H1 (cell line): ENCODE data around the gene URM1. TPM values are rescaled to one million over a fixed set of nuclear protein-coding genes. Genes with fewer than 3 reads are reported as not detected.

ENCODE experiments used
- CTCF ChIA-PET: fragments of 300-600 bp; sonication (Branson Sonifier 250); formaldehyde crosslinking; loops from one replicate; lab custom pipeline; 2021; ENCODE audit not compliant: partially characterized antibody; lab: Charles Lee
- POLR2A ChIA-PET: fragments of 300-600 bp; sonication (Branson Sonifier 250); formaldehyde crosslinking; loops from one replicate; lab custom pipeline; 2021; ENCODE audit warnings: inconsistent platforms; ENCODE audit not compliant: partially characterized antibody; lab: Charles Lee
- DNase-seq, 2 experiments: peaks; one replicate each; pipeline versions ENCODE4 v3.0.0 to v3.0.0-alpha.2; 2010 to 2022; ENCODE audit warnings: low spot score in 2 of 2, low read depth in 1 of 2, mixed read lengths in 1 of 2
- FAIRE-seq: peaks from 2 replicates; lab custom pipeline; 2011; peaks lifted over from hg19 to GRCh38; lab: Jason Lieb, UNC
- H2AFZ ChIP-seq: 2 replicates; pipeline ENCODE4 v1.8.1; 2012; ENCODE audit warnings: low read length, inconsistent platforms
- H2AK5ac ChIP-seq: 2 replicates; pipeline ENCODE4 v1.6.1; 2013; ENCODE audit warnings: low read depth, low read length
- H2BK120ac ChIP-seq: replicated peaks from 2 replicates; pipeline ENCODE3; 2013; ENCODE audit warnings: low read depth, low read length, inconsistent platforms
- H2BK12ac ChIP-seq: 2 replicates; pipeline ENCODE4 v1.6.1; 2013; ENCODE audit warnings: low read depth, low read length
- H2BK15ac ChIP-seq: 2 replicates; pipeline ENCODE4 v1.6.1; 2013; ENCODE audit warnings: low read length
- H2BK20ac ChIP-seq: 2 replicates; pipeline ENCODE4 v1.6.1; 2013; ENCODE audit warnings: low read length
- H2BK5ac ChIP-seq: 2 replicates; pipeline ENCODE4 v1.6.1; 2013; ENCODE audit warnings: low read depth, low read length
- H3K14ac ChIP-seq: 2 replicates; pipeline ENCODE4 v1.6.1; 2013; ENCODE audit warnings: inconsistent platforms; ENCODE audit not compliant: insufficient read length
- H3K18ac ChIP-seq: 2 replicates; pipeline ENCODE4 v1.6.1; 2013; ENCODE audit warnings: low read length; ENCODE audit errors: extremely low read depth
- H3K23ac ChIP-seq: 2 replicates; pipeline ENCODE4 v1.6.1; 2013; ENCODE audit warnings: inconsistent platforms; ENCODE audit not compliant: insufficient read length
- H3K23me2 ChIP-seq: 2 replicates; pipeline ENCODE4 v1.6.1; 2013; ENCODE audit warnings: low read depth, low read length
- H3K27ac ChIP-seq: 2 replicates; pipeline ENCODE4 v1.6.1; 2011; ENCODE audit warnings: low read depth, low read length, inconsistent platforms
- H3K27me3 ChIP-seq, 4 experiments: replicated peaks in 1 of 4; 1 replicate in 1 of 4; 2 replicates in 3 of 4; pipeline versions ENCODE4 v1.6.1 to v1.8.1; 2011 to 2013; ENCODE audit warnings: low read length in 3 of 4, mild to moderate bottlenecking in 3 of 4, inconsistent platforms in 2 of 4, mixed read lengths in 2 of 4, moderate library complexity in 1 of 4; ENCODE audit not compliant: control insufficient read depth in 3 of 4, insufficient read depth in 3 of 4; ENCODE audit errors: extremely low read depth in 1 of 4
- H3K36me3 ChIP-seq, 4 experiments: 2 replicates each; pipeline versions ENCODE4 v1.6.1 to v1.8.1; 2011 to 2013; ENCODE audit warnings: mild to moderate bottlenecking in 4 of 4, low read length in 3 of 4, moderate library complexity in 2 of 4, control low read depth in 1 of 4, inconsistent platforms in 1 of 4; ENCODE audit not compliant: insufficient read depth in 4 of 4, control insufficient read depth in 2 of 4
- H3K4ac ChIP-seq: replicated peaks from 2 replicates; pipeline ENCODE3; 2013; ENCODE audit warnings: low read length, low read depth, mixed read lengths, inconsistent platforms; ENCODE audit not compliant: insufficient read length
- H3K4me1 ChIP-seq, 4 experiments: replicated peaks in 1 of 4; 1 replicate in 1 of 4; 2 replicates in 3 of 4; pipeline versions ENCODE4 v1.6.1 to v1.8.1; 2011 to 2013; ENCODE audit warnings: low read length in 3 of 4, inconsistent platforms in 2 of 4, mixed read lengths in 1 of 4; ENCODE audit not compliant: insufficient read depth in 4 of 4, control insufficient read depth in 3 of 4
- H3K4me2 ChIP-seq, 2 experiments: 2 replicates each; pipeline versions ENCODE4 v1.6.1 to v1.8.1; 2011 to 2013; ENCODE audit warnings: low read depth in 2 of 2, low read length in 2 of 2, control low read depth in 1 of 2, inconsistent platforms in 1 of 2, mild to moderate bottlenecking in 1 of 2; ENCODE audit not compliant: insufficient read depth in 1 of 2
- H3K4me3 ChIP-seq, 4 experiments: fragments of 200-600, 300-600 bp in 1 of 4; sonication (generic), shearing (Covaris generic), sonication (Bioruptor Twin) in 1 of 4; 2 replicates each; pipeline versions ENCODE4 v1.5.1 to v1.8.1; 2011 to 2016; ENCODE audit warnings: low read length in 4 of 4, low read depth in 3 of 4, control low read depth in 2 of 4, inconsistent platforms in 2 of 4, mild to moderate bottlenecking in 2 of 4, mixed read lengths in 1 of 4, moderate library complexity in 1 of 4; ENCODE audit not compliant: insufficient read depth in 2 of 4; ENCODE audit errors: extremely low read depth in 1 of 4
- H3K56ac ChIP-seq: replicated peaks from 2 replicates; pipeline ENCODE3; 2013; ENCODE audit warnings: low read depth, mild to moderate bottlenecking, mixed read lengths, low read length, inconsistent platforms; ENCODE audit not compliant: insufficient read length
- H3K79me1 ChIP-seq: 2 replicates; pipeline ENCODE4 v1.6.1; 2013; ENCODE audit warnings: low read depth, low read length, control low read depth
- H3K79me2 ChIP-seq, 2 experiments: 2 replicates each; pipeline versions ENCODE4 v1.6.1 to v1.8.1; 2012 to 2013; ENCODE audit warnings: low read length in 2 of 2, mild to moderate bottlenecking in 2 of 2, inconsistent platforms in 1 of 2; ENCODE audit not compliant: insufficient read depth in 2 of 2, control insufficient read depth in 1 of 2
- H3K9ac ChIP-seq, 4 experiments: replicated peaks in 1 of 4; 1 replicate in 1 of 4; 2 replicates in 3 of 4; pipeline versions ENCODE4 v1.6.1 to v1.8.1; 2011 to 2013; ENCODE audit warnings: low read depth in 3 of 4, low read length in 3 of 4, control low read depth in 2 of 4, mild to moderate bottlenecking in 2 of 4, moderate library complexity in 2 of 4, inconsistent platforms in 1 of 4; ENCODE audit errors: extremely low read depth in 1 of 4
- H3K9me3 ChIP-seq, 2 experiments: 2 replicates each; pipeline versions ENCODE4 v1.6.1 to v1.8.1; 2012 to 2013; ENCODE audit warnings: mild to moderate bottlenecking in 2 of 2, moderate library complexity in 2 of 2, control low read depth in 1 of 2, inconsistent platforms in 1 of 2, low read depth in 1 of 2, low read length in 1 of 2, mixed read lengths in 1 of 2; ENCODE audit not compliant: insufficient read depth in 2 of 2
- H4K20me1 ChIP-seq, 2 experiments: replicated peaks in 1 of 2; 2 replicates each; pipeline versions ENCODE3 to v1.8.1; 2011 to 2013; ENCODE audit warnings: inconsistent platforms in 2 of 2, low read length in 2 of 2, mild to moderate bottlenecking in 1 of 2; ENCODE audit not compliant: insufficient read depth in 2 of 2, control insufficient read depth in 1 of 2
- H4K5ac ChIP-seq: 2 replicates; pipeline ENCODE4 v1.6.1; 2013; ENCODE audit warnings: low read length, low read depth, mixed read lengths, inconsistent platforms; ENCODE audit not compliant: insufficient read length
- H4K8ac ChIP-seq: 2 replicates; pipeline ENCODE4 v1.8.0; 2013; ENCODE audit warnings: mild to moderate bottlenecking, moderate library complexity, low read length, inconsistent platforms; ENCODE audit not compliant: insufficient read depth; ENCODE audit errors: extremely low read depth
- H4K91ac ChIP-seq: replicated peaks from 2 replicates; pipeline ENCODE3; 2013; ENCODE audit warnings: low read length, mixed read lengths, inconsistent platforms; ENCODE audit not compliant: insufficient read length
- BCL11A ChIP-seq, 2 experiments: IDR thresholded peaks; one replicate each; pipeline ENCODE4 v1.6.1; 2011; ENCODE audit warnings: low read depth in 2 of 2, low read length in 2 of 2, mild to moderate bottlenecking in 2 of 2
- KDM4A ChIP-seq: IDR thresholded peaks from one replicate; pipeline ENCODE4 v1.7.1; 2012; ENCODE audit warnings: low read depth, mild to moderate bottlenecking, moderate library complexity, low read length, inconsistent platforms; ENCODE audit not compliant: severe bottlenecking
- POU5F1 ChIP-seq: IDR thresholded peaks from 2 replicates; pipeline ENCODE4 v1.6.1; 2011; ENCODE audit warnings: low read depth, mild to moderate bottlenecking, low read length, moderate library complexity
- SIX5 ChIP-seq: IDR thresholded peaks from 2 replicates; pipeline ENCODE4 v1.6.1; 2011; ENCODE audit warnings: mild to moderate bottlenecking, low read depth, low read length
- SP1 ChIP-seq: IDR thresholded peaks from 2 replicates; pipeline ENCODE4 v1.6.1; 2011; ENCODE audit warnings: low read depth, low read length
- ZNF274 ChIP-seq: IDR thresholded peaks from 2 replicates; pipeline ENCODE4 v1.7.0; 2012; ENCODE audit warnings: low read length, borderline replicate concordance; ENCODE audit errors: extremely low read depth
- WGBS, 2 experiments: shearing (Covaris generic) in 1 of 2; methylation state at CpG; one replicate each; pipeline versions ENCODE4 v1.1.6 to v1.1.7; 2013 to 2015; ENCODE audit warnings: low lambda C conversion rate in 2 of 2, mixed read lengths in 2 of 2, inconsistent platforms in 1 of 2, low coverage in 1 of 2, missing lambda C conversion rate in 1 of 2; ENCODE audit not compliant: insufficient replicate concordance in 2 of 2, insufficient coverage in 1 of 2, insufficient read length in 1 of 2; ENCODE audit errors: extremely low coverage in 1 of 2, missing lambda C conversion rate in 1 of 2; 5-methylcytosine and 5-hydroxymethylcytosine counted together
- polyA plus RNA-seq, 7 experiments: library from polyadenylated mRNA; depleted of rRNA in 3 of 7; stranded (reverse) in 5 of 7; unstranded in 2 of 7; fragments of >200 nt in 5 of 7; fragments of 200-250 nt in 2 of 7; gene quantifications; 1 replicate in 5 of 7; 2 replicates in 1 of 7; 4 replicates in 1 of 7; pipeline versions ENCODE4 v1.2.1 to v1.2.3, GENCODE V29; 2011 to 2013; ENCODE audit warnings: missing spikeins in 2 of 7, mixed read lengths in 2 of 7
- total RNA-seq: library from RNA; stranded (reverse); fragmentation: NEBNext Ultra II Directional; extraction: Animal tissue kit (Norgen Biotek cat#: 25700); gene quantifications from 2 replicates; pipeline ENCODE4 v1.2.1, GENCODE V29; 2021
- TF ChIP-seq, protein P1 (sequence below): IDR thresholded peaks from 2 replicates; pipeline ENCODE4 v1.6.1; 2011; ENCODE audit warnings: low read depth, mild to moderate bottlenecking, low read length; ENCODE audit not compliant: insufficient read depth

URM1 gene
- total and polyA plus RNA-seq, 2 of the 8 experiments (the other 6 are each of a cell fraction or from before 2014, with no cell fraction given): 58.3 to 62.3 TPM

DNA sequence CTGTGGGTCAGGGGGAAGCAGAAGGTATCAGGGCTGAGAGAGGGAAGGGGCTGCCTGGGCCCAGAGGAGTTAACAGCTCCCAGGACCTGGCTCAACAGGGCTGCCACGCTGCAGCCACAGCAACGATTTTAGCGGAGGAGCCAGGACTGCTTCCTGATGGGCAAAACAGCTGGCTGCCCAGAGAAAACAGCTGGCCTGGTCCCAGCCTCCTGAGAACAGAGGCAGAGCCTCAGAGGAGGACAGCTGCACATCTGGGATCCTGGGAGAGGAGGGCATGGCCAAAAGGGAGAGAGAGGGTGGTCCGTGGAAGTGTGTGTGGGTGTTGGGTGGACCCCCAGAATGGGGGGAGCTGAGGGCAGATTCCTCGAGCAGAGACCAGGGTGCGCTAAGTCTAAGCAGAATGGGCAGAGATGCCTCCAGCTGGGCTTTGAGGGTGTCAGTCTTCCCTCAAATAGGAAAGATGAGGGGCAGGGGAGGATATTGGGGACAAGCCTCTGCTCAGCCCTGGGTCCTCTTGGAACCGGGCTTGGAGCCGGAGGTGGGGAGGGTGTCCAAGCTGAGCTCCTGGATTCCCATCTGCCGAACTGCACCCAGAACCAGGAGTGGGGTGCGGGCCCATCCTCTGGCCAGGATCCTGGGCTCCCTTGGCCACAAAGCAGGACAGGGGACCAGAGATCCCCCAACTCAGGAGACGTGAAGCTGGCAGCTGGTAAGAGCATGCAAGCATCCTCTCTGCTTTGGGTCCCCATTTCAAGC lies 40.4 kb downstream of the URM1 start:
- CTCF ChIA-PET: interaction anchor here (0.6 to 15.7 kb wide), 33 partner anchors 8 to 222 kb away, joined by 3 to 544 read pairs (median 5); partner anchors contain the start of genes CERCAM, CIZ1 and URM1

More for the DNA sequence above, 40.4 kb downstream of the URM1 start:
- Histone ChIP-seq H3K23me2 (no peaks in the 10 kb centered on the region), H4K20me1 (no peaks in the 10 kb centered on the region), H3K9ac (no peak overlapping the region), H3K9me3 (peaks cover 0 to 3% of the 10 kb centered on the region in 2 experiments; a peak in 1 of 4 replicates), H2BK20ac (no peak overlapping the region), H3K14ac (no peak overlapping the region), H3K4me2 (no peak overlapping the region), H3K56ac (no peak overlapping the region), H4K5ac (no peak overlapping the region), H2BK5ac (no peak overlapping the region), H3K18ac (no peak overlapping the region), H2BK15ac (no peak overlapping the region), H3K79me2 (no peaks in the 10 kb centered on the region), H3K27me3 (peaks cover 44 to 72% (median 64%) of the 10 kb centered on the region in 4 experiments), H3K4me3 (no peak overlapping the region), H4K8ac (no peak overlapping the region; the same call in 1 of the 2 replicates), H3K4me1 (peaks cover 13 to 43% (median 21%) of the 10 kb centered on the region in 4 experiments), H2AFZ (no peak overlapping the region), H3K79me1 (no peaks in the 10 kb centered on the region), H3K23ac (no peak overlapping the region), H3K4ac (no peak overlapping the region), H2AK5ac (no peak overlapping the region; the same call in 1 of the 2 replicates), H2BK120ac (no peak overlapping the region), H3K27ac (no peak overlapping the region), H4K91ac (no peak overlapping the region), H2BK12ac (no peak overlapping the region), H3K36me3 (no peaks in the 10 kb centered on the region)
- POLR2A ChIA-PET: interaction anchor here (0.9 to 3.3 kb wide), 7 partner anchors 18 to 80 kb away, joined by 3 to 24 read pairs (median 7); no protein-coding TSS in a partner anchor
- DNase-seq (no peak), FAIRE-seq (no peak)
- TF ChIP-seq SP1 (no peak), ZNF274 (no peak), SIX5 (no peak), POU5F1 (no peak), KDM4A (no peak), BCL11A (IDR thresholded peaks at IDR 0.05; ENCODE audit: low read depth in 2 of 2, low read length in 2 of 2) (no peak)
- TF ChIP-seq, protein P1, sequence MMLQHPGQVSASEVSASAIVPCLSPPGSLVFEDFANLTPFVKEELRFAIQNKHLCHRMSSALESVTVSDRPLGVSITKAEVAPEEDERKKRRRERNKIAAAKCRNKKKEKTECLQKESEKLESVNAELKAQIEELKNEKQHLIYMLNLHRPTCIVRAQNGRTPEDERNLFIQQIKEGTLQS: no peak
- WGBS, 2 experiments: 76% methylated on average over 11 of the region's 11 CpGs; no CpG with 5 or more reads in 1 of the 2 experiments
